Neutrophil (primary cell): Measurements from ENCODE around the gene DNAI1.

Experiments
- H3K27ac ChIP-seq: fragments of 200-600 bp; sonication (generic); 2 replicates; pipeline ENCODE4 v1.5.1; 2016; ENCODE audit warnings: mild to moderate bottlenecking, moderate library complexity
- H3K27me3 ChIP-seq: fragments of 200-600 bp; sonication (generic); 2 replicates; pipeline ENCODE4 v1.6.0; 2016; ENCODE audit warnings: mild to moderate bottlenecking
- H3K36me3 ChIP-seq: fragments of 200-600 bp; sonication (generic); 2 replicates; pipeline ENCODE4 v1.5.1; 2017
- H3K4me1 ChIP-seq, 2 experiments: fragments of 200-600 bp in 1 of 2; sonication (generic) in 1 of 2; 1 replicate in 1 of 2; 2 replicates in 1 of 2; pipeline versions ENCODE4 v1.5.1 to v1.6.1; 2013 to 2016; ENCODE audit warnings: low read depth in 1 of 2, low read length in 1 of 2, mild to moderate bottlenecking in 1 of 2, moderate library complexity in 1 of 2; ENCODE audit not compliant: control insufficient read depth in 1 of 2, insufficient read depth in 1 of 2
- H3K4me3 ChIP-seq, 2 experiments: fragments of 200-600 bp in 1 of 2; sonication (generic) in 1 of 2; 1 replicate in 1 of 2; 2 replicates in 1 of 2; pipeline ENCODE4 v1.5.1; 2013 to 2016; ENCODE audit warnings: low read depth in 1 of 2, low read length in 1 of 2, mild to moderate bottlenecking in 1 of 2, moderate library complexity in 1 of 2
- H3K9me3 ChIP-seq: fragments of 200-600 bp; sonication (generic); 2 replicates; pipeline ENCODE4 v1.5.1; 2016
- CTCF ChIP-seq: fragments of 200-600 bp; sonication (generic); IDR thresholded peaks from 2 replicates; pipeline ENCODE4 v1.5.1; 2016; ENCODE audit warnings: antibody characterized with exemption

The DNAI1 gene

GRCh38 chr9:34500623-34501267 lies 42.1 kb downstream of the DNAI1 start:
- H3K27me3 ChIP-seq: peaks cover 51% of the 10 kb centered on the region
- no peak overlapping the region for H3K27ac ChIP-seq
- H3K4me1 ChIP-seq: no peaks in the 10 kb centered on the region
- TF ChIP-seq CTCF: peak; percentile 94
- H3K4me3 ChIP-seq: no peak overlapping the region
- no peaks in the 10 kb centered on the region for H3K36me3 ChIP-seq
- H3K9me3 ChIP-seq: no peaks in the 10 kb centered on the region

- H3K9me3 ChIP-seq: no peaks in the 10 kb centered on the region
- H3K4me3 ChIP-seq: no peak overlapping the region
- H3K27ac ChIP-seq: no peak overlapping the region
- H3K27me3 ChIP-seq: peaks cover 48% of the 10 kb centered on the region
- H3K4me1 ChIP-seq: no peaks in the 10 kb centered on the region
- H3K36me3 ChIP-seq: no peaks in the 10 kb centered on the region
- no peak for TF ChIP-seq CTCF
These were observed 42.8 kb downstream of the DNAI1 start for GRCh38 chr9:34501372-34501771.

- Histone ChIP-seq H3K4me1 (no peaks in the 10 kb centered on the region), H3K27ac (no peak overlapping the region), H3K4me3 (no peak overlapping the region), H3K27me3 (peaks cover 42% of the 10 kb centered on the region), H3K36me3 (no peaks in the 10 kb centered on the region), H3K9me3 (no peaks in the 10 kb centered on the region)
- no peak for TF ChIP-seq CTCF
These were observed 43.4 kb downstream of the DNAI1 start for GRCh38 chr9:34501889-34502425.

- no peak for TF ChIP-seq CTCF
- H3K4me3 ChIP-seq: no peak overlapping the region
- H3K4me1 ChIP-seq: no peaks in the 10 kb centered on the region
- no peak overlapping the region for H3K27ac ChIP-seq
- H3K27me3 ChIP-seq: peaks cover 37% of the 10 kb centered on the region
- no peaks in the 10 kb centered on the region for H3K9me3 ChIP-seq
- no peaks in the 10 kb centered on the region for H3K36me3 ChIP-seq
These were observed 43.9 kb downstream of the DNAI1 start for GRCh38 chr9:34502471-34502870.

- no peak overlapping the region for H3K27ac ChIP-seq
- no peak overlapping the region for H3K4me3 ChIP-seq
- H3K27me3 ChIP-seq: peaks cover 32% of the 10 kb centered on the region
- H3K9me3 ChIP-seq: no peaks in the 10 kb centered on the region
- H3K36me3 ChIP-seq: no peaks in the 10 kb centered on the region
- TF ChIP-seq CTCF: no peak
- H3K4me1 ChIP-seq: no peaks in the 10 kb centered on the region
These were observed 44.3 kb downstream of the DNAI1 start for GRCh38 chr9:34502891-34503290.
